Memory B cell (primary cell): ENCODE data around the gene IFNA5.

Experiments used
- ATAC-seq: fragments of 150-1000 bp; cut with Tn5 transposase; 2 replicates; pipeline ENCODE4 v1.10.0; 2021; ENCODE audit warnings: low read depth, mild to moderate bottlenecking, moderate library complexity
- DNase-seq, 2 donors: peaks; one replicate each; pipeline ENCODE4 v3.0.0; 2022; ENCODE audit warnings: low spot score in 2 of 2
- H3K27ac Mint-ChIP-seq: one replicate; pipeline ENCODE4 v1.8.0; 2022; ENCODE audit warnings: mild to moderate bottlenecking, moderate library complexity, mixed read lengths
- H3K27me3 Mint-ChIP-seq: one replicate; pipeline ENCODE4 v1.8.0; 2022; ENCODE audit warnings: mixed read lengths
- H3K36me3 Mint-ChIP-seq: one replicate; pipeline ENCODE4 v1.8.0; 2022; ENCODE audit warnings: mild to moderate bottlenecking, mixed read lengths
- H3K4me1 Mint-ChIP-seq: one replicate; pipeline ENCODE4 v1.8.0; 2022; ENCODE audit warnings: mixed read lengths
- H3K4me3 Mint-ChIP-seq: one replicate; pipeline ENCODE4 v1.8.0; 2022; ENCODE audit warnings: mild to moderate bottlenecking, moderate library complexity, mixed read lengths
- H3K9me3 Mint-ChIP-seq: one replicate; pipeline ENCODE4 v1.8.0; 2022; ENCODE audit warnings: mixed read lengths

The IFNA5 gene

GRCh38 chr9:21305213-21305612 is at the start of gene IFNA5:
Gene IFNA5, minus strand, starts transcription at chr9:21305313. Its CDS starts 57 bp downstream, at chr9:21305256.
- peaks cover 25% of the 10 kb centered on the region for H3K27me3 Mint-ChIP-seq
- DNase-seq (no peak), ATAC-seq (no peak)
- H3K4me3 Mint-ChIP-seq = no peak within 1 kb of the TSS
- H3K4me1 Mint-ChIP-seq = no peaks in the 10 kb centered on the region
- no peak within 1 kb of the TSS for H3K27ac Mint-ChIP-seq
- no peaks in the 10 kb centered on the region for H3K9me3 Mint-ChIP-seq
- no peaks in the 10 kb centered on the region for H3K36me3 Mint-ChIP-seq

- H3K36me3 Mint-ChIP-seq = peaks cover 3% of the 10 kb centered on the region
- DNase-seq (no peak), ATAC-seq (no peak)
- H3K27me3 Mint-ChIP-seq = peaks cover 11% of the 10 kb centered on the region
- no peak within 1 kb of the TSS for H3K4me3 Mint-ChIP-seq
- no peak within 1 kb of the TSS for H3K27ac Mint-ChIP-seq
- peaks cover 3% of the 10 kb centered on the region for H3K9me3 Mint-ChIP-seq
- H3K4me1 Mint-ChIP-seq = no peaks in the 10 kb centered on the region
Observed at GRCh38 chr9:21350787-21351186, 45.7 kb upstream of the IFNA5 start, which contains the start of gene IFNA6. Gene IFNA6, minus strand, starts transcription at chr9:21350887. Its CDS starts 0 bp downstream, at chr9:21350887.

- H3K36me3 Mint-ChIP-seq = peaks cover 3% of the 10 kb centered on the region
- H3K27ac Mint-ChIP-seq = no peak overlapping the region
- H3K9me3 Mint-ChIP-seq = peaks cover 2% of the 10 kb centered on the region
Observed at GRCh38 chr9:21348430-21348970, 43.4 kb upstream of the IFNA5 start.

GRCh38 chr9:21340735-21341134 is 35.6 kb upstream of the IFNA5 start:
- DNase-seq (no peak), ATAC-seq (no peak)
- peaks cover 17% of the 10 kb centered on the region for H3K27me3 Mint-ChIP-seq
- peaks cover 3% of the 10 kb centered on the region for H3K36me3 Mint-ChIP-seq
- H3K27ac Mint-ChIP-seq = no peak overlapping the region
- peaks cover 6% of the 10 kb centered on the region for H3K4me1 Mint-ChIP-seq
- peaks cover 2% of the 10 kb centered on the region for H3K9me3 Mint-ChIP-seq
- H3K4me3 Mint-ChIP-seq = no peak overlapping the region

More at GRCh38 chr9:21348430-21348970, 43.4 kb upstream of the IFNA5 start:
- DNase-seq (no peak), ATAC-seq (no peak)
- Mint-ChIP-seq H3K4me3 (no peak overlapping the region), H3K4me1 (peaks cover 6% of the 10 kb centered on the region), H3K27me3 (peaks cover 16% of the 10 kb centered on the region)

GRCh38 chr9:21336457-21336856 is 31.3 kb upstream of the IFNA5 start:
- H3K27ac Mint-ChIP-seq = no peak overlapping the region
- H3K4me3 Mint-ChIP-seq = peak overlapping the region; percentile 51
- H3K9me3 Mint-ChIP-seq = no peaks in the 10 kb centered on the region

GRCh38 chr9:21334701-21335632 is 29.9 kb upstream of the IFNA5 start, which contains the start of gene KLHL9:
Gene KLHL9, minus strand, starts transcription at chr9:21335404. Its CDS starts 545 bp downstream, at chr9:21334859.
- no peaks in the 10 kb centered on the region for H3K9me3 Mint-ChIP-seq
- peaks cover 29% of the 10 kb centered on the region for H3K4me1 Mint-ChIP-seq
- H3K27me3 Mint-ChIP-seq = peaks cover 5% of the 10 kb centered on the region
- H3K36me3 Mint-ChIP-seq = peaks cover 13% of the 10 kb centered on the region
- H3K27ac Mint-ChIP-seq = peak within 1 kb of the TSS; percentile 89
- peak; percentile 84 for ATAC-seq
- peak within 1 kb of the TSS; percentile 88 for H3K4me3 Mint-ChIP-seq
- DNase-seq = peak; percentile 76 to 79

More at GRCh38 chr9:21336457-21336856, 31.3 kb upstream of the IFNA5 start:
- peaks cover 21% of the 10 kb centered on the region for H3K4me1 Mint-ChIP-seq
- peaks cover 5% of the 10 kb centered on the region for H3K27me3 Mint-ChIP-seq
- DNase-seq (no peak), ATAC-seq (no peak)
- peaks cover 10% of the 10 kb centered on the region for H3K36me3 Mint-ChIP-seq

GRCh38 chr9:21333226-21333625 is 28.1 kb upstream of the IFNA5 start:
- ATAC-seq (no peak), DNase-seq (no peak)
- Mint-ChIP-seq H3K9me3 (no peaks in the 10 kb centered on the region), H3K36me3 (peaks cover 14% of the 10 kb centered on the region), H3K27ac (no peak overlapping the region), H3K4me3 (no peak overlapping the region), H3K4me1 (peaks cover 33% of the 10 kb centered on the region), H3K27me3 (peaks cover 2% of the 10 kb centered on the region)

- H3K4me1 Mint-ChIP-seq = peaks cover 36% of the 10 kb centered on the region
- H3K27me3 Mint-ChIP-seq = no peaks in the 10 kb centered on the region
- H3K36me3 Mint-ChIP-seq = peaks cover 14% of the 10 kb centered on the region
- ATAC-seq = no peak
- H3K9me3 Mint-ChIP-seq = no peaks in the 10 kb centered on the region
- no peak overlapping the region for H3K4me3 Mint-ChIP-seq
- DNase-seq = no peak
- no peak overlapping the region for H3K27ac Mint-ChIP-seq
Observed at GRCh38 chr9:21331676-21332402, 26.7 kb upstream of the IFNA5 start.

- Mint-ChIP-seq H3K4me3 (no peak overlapping the region), H3K36me3 (peaks cover 20% of the 10 kb centered on the region), H3K27me3 (no peaks in the 10 kb centered on the region), H3K4me1 (peaks cover 30% of the 10 kb centered on the region), H3K9me3 (no peaks in the 10 kb centered on the region), H3K27ac (no peak overlapping the region)
- DNase-seq = peak in 1 of 2 donors; percentile 48
- peak; percentile 91 for ATAC-seq
Observed at GRCh38 chr9:21326526-21327139, 21.5 kb upstream of the IFNA5 start.

- H3K4me3 Mint-ChIP-seq = no peak overlapping the region
- ATAC-seq (no peak), DNase-seq (no peak)
- peaks cover 24% of the 10 kb centered on the region for H3K36me3 Mint-ChIP-seq
- H3K9me3 Mint-ChIP-seq = no peaks in the 10 kb centered on the region
- H3K27ac Mint-ChIP-seq = no peak overlapping the region
- peaks cover 21% of the 10 kb centered on the region for H3K4me1 Mint-ChIP-seq
- H3K27me3 Mint-ChIP-seq = no peaks in the 10 kb centered on the region
Observed at GRCh38 chr9:21324047-21324446, 18.9 kb upstream of the IFNA5 start.

- Mint-ChIP-seq H3K27me3 (no peaks in the 10 kb centered on the region), H3K4me3 (no peak overlapping the region), H3K36me3 (peaks cover 22% of the 10 kb centered on the region), H3K9me3 (no peaks in the 10 kb centered on the region), H3K4me1 (peaks cover 18% of the 10 kb centered on the region), H3K27ac (no peak overlapping the region)
- ATAC-seq (no peak), DNase-seq (no peak)
Observed at GRCh38 chr9:21322911-21323461, 17.9 kb upstream of the IFNA5 start.

- Mint-ChIP-seq H3K4me1 (peaks cover 14% of the 10 kb centered on the region), H3K36me3 (peaks cover 22% of the 10 kb centered on the region), H3K9me3 (no peaks in the 10 kb centered on the region), H3K27ac (no peak overlapping the region), H3K27me3 (no peaks in the 10 kb centered on the region), H3K4me3 (no peak overlapping the region)
- no peak for DNase-seq
- no peak for ATAC-seq
Observed at GRCh38 chr9:21320465-21320864, 15.4 kb upstream of the IFNA5 start.
